ENCODE measurements around the gene RASGRF2. TPM values are rescaled to one million over a fixed set of nuclear protein-coding genes. Genes with fewer than 3 reads are reported as not detected.
A peak's percentile ranks its signal among the peaks of the same experiment; 100 is the strongest.

The RASGRF2 gene
- polyA plus RNA-seq, 6 donors from 2014 or later, result 0.03 to 0.21 TPM; not detected in 4

- H3K9me3 Mint-ChIP-seq, result peaks cover 0 to 2% (median 0%) of the 10 kb centered on the region in 7 donors
- no peaks in the 10 kb centered on the region for H3K4me1 Mint-ChIP-seq
- H3K4me3 Mint-ChIP-seq, result no peak overlapping the region
- no peak overlapping the region for H3K27ac Mint-ChIP-seq
- no peaks in the 10 kb centered on the region for H3K36me3 Mint-ChIP-seq
- ATAC-seq (ENCODE audit: low read depth in 2 of 2), result no peak
- H3K27me3 Mint-ChIP-seq, result no peaks in the 10 kb centered on the region
- no peak for DNase-seq
Observed at GRCh38 chr5:81216152-81216551, 256.0 kb downstream of the RASGRF2 start.

DNA sequence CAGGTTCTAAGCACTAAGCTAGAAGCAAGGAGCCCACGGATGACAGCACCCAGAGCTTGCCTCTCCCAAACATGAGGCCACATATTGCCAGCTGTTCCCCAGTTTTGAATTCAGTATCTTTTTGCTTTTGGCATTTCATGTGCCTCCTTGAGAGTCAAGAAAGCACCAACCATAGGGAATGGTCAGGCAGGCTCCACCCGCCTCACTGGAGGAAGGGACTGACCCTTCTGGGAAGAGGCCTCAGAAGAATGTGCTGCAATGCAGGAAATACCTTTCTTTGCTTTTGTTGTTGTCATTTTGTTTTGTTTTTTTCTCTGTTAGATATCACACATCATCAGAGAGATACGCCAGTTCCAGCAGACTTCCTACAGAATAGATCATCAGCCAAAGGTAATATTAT lies 259.2 kb downstream of the RASGRF2 start:
- no peaks in the 10 kb centered on the region for H3K27me3 Mint-ChIP-seq
- peaks cover 0 to 2% (median 0%) of the 10 kb centered on the region in 7 donors for H3K9me3 Mint-ChIP-seq
- H3K27ac Mint-ChIP-seq, result no peak overlapping the region
- no peak overlapping the region for H3K4me3 Mint-ChIP-seq
- ATAC-seq (ENCODE audit: low read depth in 2 of 2) (no peak), DNase-seq (no peak)
- H3K4me1 Mint-ChIP-seq, result no peaks in the 10 kb centered on the region
- H3K36me3 Mint-ChIP-seq, result no peaks in the 10 kb centered on the region

DNA sequence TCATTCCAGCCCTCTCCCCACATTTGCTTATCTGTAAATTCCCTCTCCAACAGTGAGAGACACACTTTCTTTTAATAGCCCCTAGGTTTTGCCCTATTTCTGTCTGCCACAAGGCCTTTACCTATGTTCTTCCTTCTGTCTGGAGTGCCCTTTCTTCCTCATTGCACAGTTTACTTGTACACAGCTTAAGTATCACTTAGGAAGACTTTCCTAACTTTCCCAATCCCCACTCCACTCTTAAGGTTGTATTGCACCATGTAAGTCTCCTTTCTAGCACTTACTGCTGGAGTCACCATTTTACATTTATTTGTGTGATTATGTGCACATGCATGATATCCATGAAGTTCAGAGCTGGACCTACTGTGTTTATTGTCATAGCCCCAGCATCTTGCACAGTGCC lies 262.1 kb downstream of the RASGRF2 start:
- H3K36me3 Mint-ChIP-seq, result no peaks in the 10 kb centered on the region
- no peaks in the 10 kb centered on the region for H3K27me3 Mint-ChIP-seq
- no peak for ATAC-seq (ENCODE audit: low read depth in 2 of 2)
- peaks cover 0 to 2% (median 0%) of the 10 kb centered on the region in 7 donors for H3K9me3 Mint-ChIP-seq
- H3K4me3 Mint-ChIP-seq, result no peak overlapping the region
- no peaks in the 10 kb centered on the region for H3K4me1 Mint-ChIP-seq
- no peak overlapping the region for H3K27ac Mint-ChIP-seq
- DNase-seq, result no peak

- H3K4me3 Mint-ChIP-seq, result no peak overlapping the region
- H3K36me3 Mint-ChIP-seq, result no peaks in the 10 kb centered on the region
- peaks cover 0 to 2% (median 0%) of the 10 kb centered on the region in 7 donors for H3K9me3 Mint-ChIP-seq
- no peaks in the 10 kb centered on the region for H3K4me1 Mint-ChIP-seq
- no peak overlapping the region for H3K27ac Mint-ChIP-seq
- DNase-seq (no peak), ATAC-seq (ENCODE audit: low read depth in 2 of 2) (no peak)
- no peaks in the 10 kb centered on the region for H3K27me3 Mint-ChIP-seq
Observed at GRCh38 chr5:81225463-81225862, 265.3 kb downstream of the RASGRF2 start.

- Mint-ChIP-seq H3K4me1 (no peaks in the 10 kb centered on the region), H3K4me3 (no peak overlapping the region), H3K36me3 (no peaks in the 10 kb centered on the region), H3K27ac (no peak overlapping the region), H3K9me3 (no peaks in the 10 kb centered on the region), H3K27me3 (no peaks in the 10 kb centered on the region)
- no peak for ATAC-seq (ENCODE audit: low read depth in 2 of 2)
- DNase-seq, result no peak
Observed at GRCh38 chr5:81226286-81226685, 266.1 kb downstream of the RASGRF2 start.

GRCh38 chr5:81226949-81227348 lies 266.8 kb downstream of the RASGRF2 start:
- DNase-seq, result no peak
- Mint-ChIP-seq H3K27me3 (peaks cover 0 to 2% (median 0%) of the 10 kb centered on the region in 3 donors), H3K4me1 (no peaks in the 10 kb centered on the region), H3K4me3 (no peak overlapping the region), H3K36me3 (no peaks in the 10 kb centered on the region), H3K27ac (no peak overlapping the region), H3K9me3 (no peaks in the 10 kb centered on the region)
- no peak for ATAC-seq (ENCODE audit: low read depth in 2 of 2)

DNA sequence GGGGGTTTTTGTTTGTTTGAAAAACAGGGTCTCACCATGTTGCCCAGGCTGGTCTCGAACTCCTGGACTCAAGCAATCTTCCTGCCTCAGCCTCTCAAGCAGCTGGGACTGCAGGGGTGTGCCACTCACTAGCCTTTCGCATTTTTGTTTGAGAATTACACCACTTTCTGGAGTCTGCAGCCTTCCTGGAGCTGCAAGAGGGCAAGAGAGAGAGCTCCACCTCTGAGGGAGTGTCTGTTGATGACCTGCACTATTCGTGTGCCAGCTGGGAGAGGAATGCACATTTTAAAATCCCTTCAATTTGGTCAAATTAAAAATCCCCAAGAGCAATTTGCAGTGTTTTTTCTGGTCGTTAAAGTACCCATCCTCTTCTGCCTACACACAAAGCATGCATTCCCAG lies 267.9 kb downstream of the RASGRF2 start:
- Mint-ChIP-seq H3K4me3 (no peak overlapping the region), H3K27me3 (peaks cover 0 to 14% (median 0%) of the 10 kb centered on the region in 3 donors), H3K36me3 (no peaks in the 10 kb centered on the region)

DNA sequence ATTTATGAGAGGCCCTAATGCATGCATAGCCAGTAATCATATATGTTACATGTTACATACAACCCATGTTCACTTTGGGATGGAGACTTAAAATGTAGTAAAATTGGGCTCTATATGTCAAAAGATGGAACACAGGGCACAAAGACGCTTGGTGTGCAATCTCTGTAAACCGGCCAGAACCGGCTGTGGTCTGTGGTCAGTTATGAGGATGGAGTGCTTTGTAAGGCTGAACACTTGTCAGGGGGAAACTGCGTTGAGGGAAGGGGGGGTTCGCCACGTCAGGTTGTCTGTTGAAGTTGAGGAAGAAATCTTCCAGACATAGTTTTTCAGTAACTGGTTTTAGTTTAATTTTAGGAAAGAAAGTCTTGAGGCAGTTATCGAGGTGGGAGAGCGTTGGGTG lies 270.3 kb downstream of the RASGRF2 start:
- no peak overlapping the region for H3K4me3 Mint-ChIP-seq
- no peak overlapping the region for H3K27ac Mint-ChIP-seq
- no peaks in the 10 kb centered on the region for H3K36me3 Mint-ChIP-seq
- peaks cover 0 to 17% (median 0%) of the 10 kb centered on the region in 3 donors for H3K27me3 Mint-ChIP-seq
- ATAC-seq (ENCODE audit: low read depth in 2 of 2), result no peak
- H3K9me3 Mint-ChIP-seq, result no peaks in the 10 kb centered on the region
- peaks cover 0 to 10% (median 3%) of the 10 kb centered on the region in 3 donors for H3K4me1 Mint-ChIP-seq
- DNase-seq, result no peak

More for the DNA sequence above, 267.9 kb downstream of the RASGRF2 start:
- no peak overlapping the region for H3K27ac Mint-ChIP-seq
- no peak for ATAC-seq (ENCODE audit: low read depth in 2 of 2)
- DNase-seq, result no peak
- H3K4me1 Mint-ChIP-seq, result peaks cover 0 to 6% (median 3%) of the 10 kb centered on the region in 3 donors
- H3K9me3 Mint-ChIP-seq, result no peaks in the 10 kb centered on the region

DNA sequence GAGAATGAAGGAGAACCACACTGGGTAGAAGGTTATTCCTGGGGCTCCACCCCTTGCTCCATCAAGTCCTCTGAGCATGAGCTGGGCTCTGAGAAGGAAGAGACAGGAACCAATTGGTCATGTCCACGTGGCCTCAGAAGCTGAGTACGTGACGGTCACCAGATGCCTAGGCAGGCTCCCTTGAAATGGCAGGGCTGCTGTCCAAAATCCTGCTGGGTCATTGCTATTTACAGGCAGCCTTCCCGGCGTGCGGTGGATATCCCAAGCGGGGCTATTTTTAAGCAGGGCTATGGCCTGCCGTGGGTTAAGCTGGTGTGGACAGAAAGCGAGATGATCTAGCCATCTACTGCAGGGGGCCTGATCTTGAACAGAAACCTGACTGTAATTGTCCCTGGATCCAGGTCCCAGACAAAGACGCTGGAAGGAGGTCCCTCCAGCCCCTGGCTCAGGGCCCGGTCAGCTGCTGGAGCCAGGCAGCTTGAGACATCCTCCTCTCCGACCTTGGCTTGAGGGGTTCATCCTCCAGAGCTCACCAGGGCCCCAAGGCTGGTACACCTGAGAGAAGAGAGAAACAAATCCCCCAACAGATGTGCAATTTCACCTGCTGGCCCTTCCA lies 272.4 kb downstream of the RASGRF2 start:
- peaks cover 0 to 5% (median 0%) of the 10 kb centered on the region in 7 donors for H3K9me3 Mint-ChIP-seq
- DNase-seq, result no peak
- no peak for ATAC-seq (ENCODE audit: low read depth in 2 of 2)
- peak overlapping the region in 1 of 8 donors; percentile 29 for H3K4me3 Mint-ChIP-seq
- no peak overlapping the region for H3K27ac Mint-ChIP-seq
- H3K27me3 Mint-ChIP-seq, result peaks cover 0 to 17% (median 0%) of the 10 kb centered on the region in 3 donors
- H3K36me3 Mint-ChIP-seq, result peaks cover 0 to 8% of the 10 kb centered on the region in 2 donors
- H3K4me1 Mint-ChIP-seq, result peaks cover 3 to 10% (median 4%) of the 10 kb centered on the region in 3 donors

- H3K27ac Mint-ChIP-seq, result peak within 1 kb of the TSS in 1 of 6 donors; percentile 87
Observed at GRCh38 chr5:81233080-81233634, 273.0 kb downstream of the RASGRF2 start, which contains the start of gene CKMT2. TSS of gene CKMT2 (plus strand) at chr5:81233322. CDS start at chr5:81251133, 17,811 bp downstream.

DNA sequence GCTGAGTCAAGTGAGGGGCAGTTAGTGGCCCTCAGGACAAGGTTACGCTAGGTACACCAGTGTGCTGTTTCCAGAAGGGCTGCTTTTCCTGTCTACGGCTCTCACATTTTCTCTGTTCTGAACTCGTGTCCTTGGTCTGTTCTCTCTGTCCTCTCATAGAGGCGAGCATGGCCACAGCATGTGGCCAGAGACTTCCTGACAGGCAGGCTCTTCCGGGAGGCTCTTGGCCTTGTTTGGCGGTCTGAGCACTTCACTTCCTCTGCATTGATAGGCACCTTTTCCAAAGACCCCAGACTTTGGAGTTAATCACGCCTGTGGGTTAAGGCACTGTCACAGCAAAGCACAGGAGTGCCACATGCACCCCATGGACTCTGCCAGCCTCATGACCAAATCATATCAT lies 274.1 kb downstream of the RASGRF2 start:
- no peak for DNase-seq
- Mint-ChIP-seq H3K27me3 (peaks cover 0 to 17% (median 0%) of the 10 kb centered on the region in 3 donors), H3K4me1 (peaks cover 4 to 10% (median 5%) of the 10 kb centered on the region in 3 donors), H3K27ac (no peak overlapping the region), H3K9me3 (peaks cover 0 to 9% (median 1%) of the 10 kb centered on the region in 7 donors), H3K4me3 (peak overlapping the region in 1 of 8 donors; percentile 69), H3K36me3 (peaks cover 0 to 8% of the 10 kb centered on the region in 2 donors)
- ATAC-seq (ENCODE audit: low read depth in 2 of 2), result no peak

More at GRCh38 chr5:81233080-81233634, 273.0 kb downstream of the RASGRF2 start, which contains the start of gene CKMT2:
- peaks cover 0 to 5% (median 0%) of the 10 kb centered on the region in 7 donors for H3K9me3 Mint-ChIP-seq
- H3K4me1 Mint-ChIP-seq, result peaks cover 3 to 10% (median 4%) of the 10 kb centered on the region in 3 donors
- H3K36me3 Mint-ChIP-seq, result peaks cover 0 to 8% of the 10 kb centered on the region in 2 donors
- ATAC-seq (ENCODE audit: low read depth in 2 of 2) (no peak), DNase-seq (no peak)
- H3K27me3 Mint-ChIP-seq, result peaks cover 0 to 17% (median 0%) of the 10 kb centered on the region in 3 donors
- H3K4me3 Mint-ChIP-seq, result peak within 1 kb of the TSS in 3 of 8 donors; percentile 29 to 69 (median 35)

- peaks cover 4 to 10% (median 5%) of the 10 kb centered on the region in 3 donors for H3K4me1 Mint-ChIP-seq
Observed at GRCh38 chr5:81234801-81235200, 274.6 kb downstream of the RASGRF2 start.

GRCh38 chr5:81235287-81236072 lies 275.3 kb downstream of the RASGRF2 start:
- Mint-ChIP-seq H3K4me1 (peaks cover 4 to 10% (median 5%) of the 10 kb centered on the region in 3 donors), H3K36me3 (peaks cover 0 to 8% of the 10 kb centered on the region in 2 donors), H3K9me3 (peaks cover 0 to 9% (median 1%) of the 10 kb centered on the region in 7 donors), H3K4me3 (peak overlapping the region in 1 of 8 donors; percentile 29), H3K27ac (no peak overlapping the region), H3K27me3 (peaks cover 0 to 17% (median 0%) of the 10 kb centered on the region in 3 donors)
- no peak for ATAC-seq (ENCODE audit: low read depth in 2 of 2)
- no peak for DNase-seq

More at GRCh38 chr5:81234801-81235200, 274.6 kb downstream of the RASGRF2 start:
- H3K27ac Mint-ChIP-seq, result no peak overlapping the region
- peaks cover 0 to 9% (median 1%) of the 10 kb centered on the region in 7 donors for H3K9me3 Mint-ChIP-seq
- no peak for ATAC-seq (ENCODE audit: low read depth in 2 of 2)
- peaks cover 0 to 8% of the 10 kb centered on the region in 2 donors for H3K36me3 Mint-ChIP-seq
- DNase-seq, result no peak
- no peak overlapping the region for H3K4me3 Mint-ChIP-seq
- peaks cover 0 to 17% (median 0%) of the 10 kb centered on the region in 3 donors for H3K27me3 Mint-ChIP-seq
